Glutamatergic neuron (in vitro differentiated cells): ENCODE measurements around the gene SCRN3. TPM values are rescaled to one million over a fixed set of nuclear protein-coding genes. Genes with fewer than 3 reads are reported as not detected.
A peak's percentile ranks its signal among the peaks of the same experiment; 100 is the strongest.
"Not testable (repeated sequence)": the region's sequence is repeated elsewhere in the genome, so short reads cannot be mapped to it uniquely, and the experiment has no call there.

Experiments
- DNase-seq: peaks from one replicate; pipeline ENCODE4 v3.0.0; 2022
- H3K27ac Mint-ChIP-seq: one replicate; pipeline ENCODE4 v1.8.0; 2020; ENCODE audit warnings: mild to moderate bottlenecking, mixed read lengths, inconsistent platforms; ENCODE audit not compliant: unreplicated experiment
- H3K27me3 Mint-ChIP-seq: one replicate; pipeline ENCODE4 v1.8.0; 2020; ENCODE audit warnings: mild to moderate bottlenecking, moderate library complexity, mixed read lengths, inconsistent platforms; ENCODE audit not compliant: unreplicated experiment
- H3K36me3 Mint-ChIP-seq: one replicate; pipeline ENCODE4 v1.8.0; 2020; ENCODE audit warnings: mild to moderate bottlenecking, mixed read lengths, inconsistent platforms; ENCODE audit not compliant: unreplicated experiment
- H3K4me1 Mint-ChIP-seq: one replicate; pipeline ENCODE4 v1.8.0; 2020; ENCODE audit warnings: mild to moderate bottlenecking, low read depth, mixed read lengths, inconsistent platforms; ENCODE audit not compliant: unreplicated experiment
- H3K4me3 Mint-ChIP-seq: one replicate; pipeline ENCODE4 v1.8.0; 2020; ENCODE audit warnings: mild to moderate bottlenecking, mixed read lengths, inconsistent platforms; ENCODE audit not compliant: unreplicated experiment
- H3K9me3 Mint-ChIP-seq: one replicate; pipeline ENCODE4 v1.8.0; 2020; ENCODE audit warnings: mild to moderate bottlenecking, moderate library complexity, mixed read lengths, inconsistent platforms; ENCODE audit not compliant: unreplicated experiment
- total RNA-seq: library from RNA; stranded (reverse); fragmentation: NEBNext Ultra II Directional; extraction: Animal tissue kit (Norgen Biotek cat#: 25700); gene quantifications from one replicate; pipeline ENCODE4 v1.2.1, GENCODE V29; 2021; ENCODE audit not compliant: unreplicated experiment
- TF ChIP-seq, protein P1 (sequence below): fragments of 200-600 bp; sonication (generic); IDR thresholded peaks from one replicate; pipeline ENCODE4 v1.5.0; 2021; ENCODE audit not compliant: partially characterized antibody, unreplicated experiment

SCRN3 gene
- total RNA-seq, 1 donor from 2014 or later, result 51.3 TPM

GRCh38 chr2:174403628-174404027 lies 8.1 kb downstream of the SCRN3 start:
- TF ChIP-seq, protein P1, sequence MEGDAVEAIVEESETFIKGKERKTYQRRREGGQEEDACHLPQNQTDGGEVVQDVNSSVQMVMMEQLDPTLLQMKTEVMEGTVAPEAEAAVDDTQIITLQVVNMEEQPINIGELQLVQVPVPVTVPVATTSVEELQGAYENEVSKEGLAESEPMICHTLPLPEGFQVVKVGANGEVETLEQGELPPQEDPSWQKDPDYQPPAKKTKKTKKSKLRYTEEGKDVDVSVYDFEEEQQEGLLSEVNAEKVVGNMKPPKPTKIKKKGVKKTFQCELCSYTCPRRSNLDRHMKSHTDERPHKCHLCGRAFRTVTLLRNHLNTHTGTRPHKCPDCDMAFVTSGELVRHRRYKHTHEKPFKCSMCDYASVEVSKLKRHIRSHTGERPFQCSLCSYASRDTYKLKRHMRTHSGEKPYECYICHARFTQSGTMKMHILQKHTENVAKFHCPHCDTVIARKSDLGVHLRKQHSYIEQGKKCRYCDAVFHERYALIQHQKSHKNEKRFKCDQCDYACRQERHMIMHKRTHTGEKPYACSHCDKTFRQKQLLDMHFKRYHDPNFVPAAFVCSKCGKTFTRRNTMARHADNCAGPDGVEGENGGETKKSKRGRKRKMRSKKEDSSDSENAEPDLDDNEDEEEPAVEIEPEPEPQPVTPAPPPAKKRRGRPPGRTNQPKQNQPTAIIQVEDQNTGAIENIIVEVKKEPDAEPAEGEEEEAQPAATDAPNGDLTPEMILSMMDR, result no peak
- Mint-ChIP-seq H3K27ac (no peak overlapping the region), H3K9me3 (no peaks in the 10 kb centered on the region), H3K4me1 (no peaks in the 10 kb centered on the region), H3K36me3 (peaks cover 8% of the 10 kb centered on the region), H3K27me3 (peaks cover 1% of the 10 kb centered on the region), H3K4me3 (no peak overlapping the region)
- DNase-seq, result no peak

DNA sequence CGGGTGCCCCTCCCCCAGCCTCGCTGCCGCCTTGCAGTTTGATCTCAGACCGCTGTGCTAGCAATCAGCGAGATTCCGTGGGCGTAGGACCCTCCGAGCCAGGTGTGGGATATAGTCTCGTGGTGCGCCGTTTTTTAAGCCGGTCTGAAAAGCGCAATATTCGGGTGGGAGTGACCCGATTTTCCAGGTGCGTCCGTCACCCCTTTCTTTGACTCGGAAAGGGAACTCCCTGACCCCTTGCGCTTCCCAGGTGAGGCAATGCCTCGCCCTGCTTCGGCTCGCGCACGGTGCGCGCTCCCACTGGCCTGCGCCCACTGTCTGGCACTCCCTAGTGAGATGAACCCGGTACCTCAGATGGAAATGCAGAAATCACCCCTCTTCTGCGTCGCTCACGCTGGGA lies 14.5 kb downstream of the SCRN3 start:
- DNase-seq, H3K27me3 Mint-ChIP-seq, H3K36me3 Mint-ChIP-seq, H3K9me3 Mint-ChIP-seq, H3K4me1 Mint-ChIP-seq: not testable (repeated sequence)
- Mint-ChIP-seq H3K27ac (peak overlapping the region; percentile 87), H3K4me3 (peak overlapping the region; percentile 85)

DNA sequence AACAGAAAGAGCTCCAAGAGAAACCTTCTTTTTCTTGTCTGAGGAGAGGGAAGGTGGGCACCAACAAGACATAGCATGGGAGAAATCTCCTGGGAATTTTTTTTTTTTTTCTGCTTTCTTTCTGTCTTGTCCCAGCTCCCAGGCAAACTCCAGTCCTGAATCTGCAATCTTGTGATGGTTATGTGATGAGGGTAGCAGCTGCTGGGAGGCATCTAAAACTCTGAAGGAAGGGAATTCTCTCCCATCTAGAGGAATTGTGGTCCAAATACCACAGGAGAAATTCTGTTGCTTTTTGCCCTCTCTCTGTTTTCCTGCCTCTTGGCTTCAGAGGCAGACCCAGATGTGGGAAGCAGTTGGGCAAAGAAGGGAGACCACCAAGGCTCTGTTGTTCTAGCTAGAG lies 16.7 kb downstream of the SCRN3 start:
- Mint-ChIP-seq H3K27ac (no peak overlapping the region), H3K4me1 (no peaks in the 10 kb centered on the region), H3K36me3 (no peaks in the 10 kb centered on the region), H3K9me3 (peaks cover 2% of the 10 kb centered on the region), H3K27me3 (peaks cover 1% of the 10 kb centered on the region), H3K4me3 (no peak overlapping the region)
- TF ChIP-seq, protein P1, result no peak
- DNase-seq, result no peak

- no peak for DNase-seq
- no peak overlapping the region for H3K27ac Mint-ChIP-seq
- H3K4me1 Mint-ChIP-seq, result no peaks in the 10 kb centered on the region
- H3K4me3 Mint-ChIP-seq, result no peak overlapping the region
- TF ChIP-seq, protein P1, result no peak
- peaks cover 11% of the 10 kb centered on the region for H3K36me3 Mint-ChIP-seq
- no peaks in the 10 kb centered on the region for H3K27me3 Mint-ChIP-seq
- H3K9me3 Mint-ChIP-seq, result no peaks in the 10 kb centered on the region
Observed at GRCh38 chr2:174428214-174428613, 32.7 kb downstream of the SCRN3 start.

- Mint-ChIP-seq H3K9me3 (no peaks in the 10 kb centered on the region), H3K4me1 (no peaks in the 10 kb centered on the region), H3K27ac (no peak overlapping the region), H3K36me3 (peaks cover 11% of the 10 kb centered on the region), H3K4me3 (no peak overlapping the region), H3K27me3 (no peaks in the 10 kb centered on the region)
- DNase-seq, result no peak
- TF ChIP-seq, protein P1, result no peak
Observed at GRCh38 chr2:174430066-174430465, 34.5 kb downstream of the SCRN3 start.

GRCh38 chr2:174431902-174432301 lies 36.4 kb downstream of the SCRN3 start:
- no peak for DNase-seq
- TF ChIP-seq, protein P1, result no peak
- Mint-ChIP-seq H3K4me3 (no peak overlapping the region), H3K27me3 (peaks cover 2% of the 10 kb centered on the region), H3K27ac (no peak overlapping the region), H3K4me1 (no peaks in the 10 kb centered on the region), H3K36me3 (peaks cover 11% of the 10 kb centered on the region), H3K9me3 (no peaks in the 10 kb centered on the region)
